ENCODE data around the gene GPSM1.

The GPSM1 gene

GRCh38 chr9:136396219-136396515 is 68.8 kb downstream of the GPSM1 start:
- H4K20me1 ChIP-seq (ENCODE audit: insufficient read depth, low read length, poor library complexity, severe bottlenecking) = peaks cover 21% of the 10 kb centered on the region
- no peak overlapping the region for H2AFZ ChIP-seq (ENCODE audit: low read length)
- H3K4me3 ChIP-seq (ENCODE audit: low read length, poor library complexity, severe bottlenecking) = no peak overlapping the region
- peaks cover 39% of the 10 kb centered on the region; the same call in 1 of the 2 replicates for H3K36me3 ChIP-seq (ENCODE audit: insufficient read depth, low read length)
- H3K4me1 ChIP-seq (ENCODE audit: insufficient read depth, low read length, poor library complexity, severe bottlenecking) = peaks cover 18% of the 10 kb centered on the region
- no peak overlapping the region for H3K4me2 ChIP-seq (ENCODE audit: low read depth, low read length, poor library complexity, severe bottlenecking)
- peaks cover 27% of the 10 kb centered on the region for H3K79me2 ChIP-seq (ENCODE audit: insufficient read depth, low read length)
- no peak for TF ChIP-seq EZH2phosphoT487 (IDR thresholded peaks at IDR 0.05; ENCODE audit: borderline replicate concordance)
- TF ChIP-seq, protein P1, sequence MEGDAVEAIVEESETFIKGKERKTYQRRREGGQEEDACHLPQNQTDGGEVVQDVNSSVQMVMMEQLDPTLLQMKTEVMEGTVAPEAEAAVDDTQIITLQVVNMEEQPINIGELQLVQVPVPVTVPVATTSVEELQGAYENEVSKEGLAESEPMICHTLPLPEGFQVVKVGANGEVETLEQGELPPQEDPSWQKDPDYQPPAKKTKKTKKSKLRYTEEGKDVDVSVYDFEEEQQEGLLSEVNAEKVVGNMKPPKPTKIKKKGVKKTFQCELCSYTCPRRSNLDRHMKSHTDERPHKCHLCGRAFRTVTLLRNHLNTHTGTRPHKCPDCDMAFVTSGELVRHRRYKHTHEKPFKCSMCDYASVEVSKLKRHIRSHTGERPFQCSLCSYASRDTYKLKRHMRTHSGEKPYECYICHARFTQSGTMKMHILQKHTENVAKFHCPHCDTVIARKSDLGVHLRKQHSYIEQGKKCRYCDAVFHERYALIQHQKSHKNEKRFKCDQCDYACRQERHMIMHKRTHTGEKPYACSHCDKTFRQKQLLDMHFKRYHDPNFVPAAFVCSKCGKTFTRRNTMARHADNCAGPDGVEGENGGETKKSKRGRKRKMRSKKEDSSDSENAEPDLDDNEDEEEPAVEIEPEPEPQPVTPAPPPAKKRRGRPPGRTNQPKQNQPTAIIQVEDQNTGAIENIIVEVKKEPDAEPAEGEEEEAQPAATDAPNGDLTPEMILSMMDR (conservative IDR thresholded peaks at IDR 0.05; ENCODE audit: low read length) = no peak
- no peaks in the 10 kb centered on the region for H3K27me3 ChIP-seq (ENCODE audit: insufficient read depth, low read length, poor library complexity, severe bottlenecking)
- H3K9me3 ChIP-seq (ENCODE audit: insufficient read depth, low read depth, low read length) = no peaks in the 10 kb centered on the region
- no peaks in the 10 kb centered on the region for H3K9me2 ChIP-seq (replicated peaks; ENCODE audit: low read depth, low read length)
- H3F3A ChIP-seq (ENCODE audit: low read depth) = no peaks in the 10 kb centered on the region
- no peak overlapping the region for H3K9ac ChIP-seq (ENCODE audit: low read depth, low read length, poor library complexity, severe bottlenecking)

GRCh38 chr9:136397643-136398042 is 70.3 kb downstream of the GPSM1 start:
- H3K27me3 ChIP-seq (ENCODE audit: insufficient read depth, low read length, poor library complexity, severe bottlenecking) = no peaks in the 10 kb centered on the region
- H3K4me3 ChIP-seq (ENCODE audit: low read length, poor library complexity, severe bottlenecking) = no peak overlapping the region
- H3K36me3 ChIP-seq (ENCODE audit: insufficient read depth, low read length) = peaks cover 29% of the 10 kb centered on the region; the same call in 1 of the 2 replicates
- no peak for TF ChIP-seq EZH2phosphoT487 (IDR thresholded peaks at IDR 0.05; ENCODE audit: borderline replicate concordance)
- TF ChIP-seq, protein P1 (conservative IDR thresholded peaks at IDR 0.05; ENCODE audit: low read length) = no peak
- H3K79me2 ChIP-seq (ENCODE audit: insufficient read depth, low read length) = peaks cover 27% of the 10 kb centered on the region
- no peaks in the 10 kb centered on the region for H3F3A ChIP-seq (ENCODE audit: low read depth)
- peaks cover 21% of the 10 kb centered on the region for H4K20me1 ChIP-seq (ENCODE audit: insufficient read depth, low read length, poor library complexity, severe bottlenecking)
- H3K9ac ChIP-seq (ENCODE audit: low read depth, low read length, poor library complexity, severe bottlenecking) = no peak overlapping the region
- H2AFZ ChIP-seq (ENCODE audit: low read length) = no peak overlapping the region
- no peaks in the 10 kb centered on the region for H3K9me2 ChIP-seq (replicated peaks; ENCODE audit: low read depth, low read length)
- H3K4me2 ChIP-seq (ENCODE audit: low read depth, low read length, poor library complexity, severe bottlenecking) = no peak overlapping the region
- H3K9me3 ChIP-seq (ENCODE audit: insufficient read depth, low read depth, low read length) = no peaks in the 10 kb centered on the region
- H3K4me1 ChIP-seq (ENCODE audit: insufficient read depth, low read length, poor library complexity, severe bottlenecking) = peaks cover 18% of the 10 kb centered on the region

DNA sequence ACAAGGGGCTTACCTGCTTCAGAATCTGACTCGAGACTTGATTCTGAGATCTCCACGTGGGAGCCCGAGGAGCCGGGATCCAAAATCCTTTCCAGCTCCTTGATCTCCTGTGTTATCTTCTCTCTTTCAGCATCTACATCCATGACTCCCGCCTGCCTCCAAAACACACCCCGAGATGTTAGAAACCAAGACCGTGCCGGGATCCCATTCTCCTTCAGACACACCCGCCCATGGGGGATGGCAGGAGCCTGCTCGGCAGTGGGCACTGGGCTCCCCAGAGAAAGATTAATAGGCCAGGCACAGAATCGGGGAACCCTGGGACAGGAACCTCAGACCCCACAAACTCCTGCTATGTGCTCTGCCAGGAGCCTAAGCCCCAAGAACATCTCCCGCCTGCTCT is 70.9 kb downstream of the GPSM1 start:
- H3K4me3 ChIP-seq (ENCODE audit: low read length, poor library complexity, severe bottlenecking) = peak overlapping the region; percentile 90
- H3K9me3 ChIP-seq (ENCODE audit: insufficient read depth, low read depth, low read length) = no peaks in the 10 kb centered on the region
- peaks cover 27% of the 10 kb centered on the region for H3K79me2 ChIP-seq (ENCODE audit: insufficient read depth, low read length)
- no peak overlapping the region for H2AFZ ChIP-seq (ENCODE audit: low read length)
- peak overlapping the region; percentile 85 for H3K4me2 ChIP-seq (ENCODE audit: low read depth, low read length, poor library complexity, severe bottlenecking)
- TF ChIP-seq EZH2phosphoT487 (IDR thresholded peaks at IDR 0.05; ENCODE audit: borderline replicate concordance) = no peak
- TF ChIP-seq, protein P1 (conservative IDR thresholded peaks at IDR 0.05; ENCODE audit: low read length) = no peak
- H3F3A ChIP-seq (ENCODE audit: low read depth) = no peaks in the 10 kb centered on the region
- no peaks in the 10 kb centered on the region for H3K9me2 ChIP-seq (replicated peaks; ENCODE audit: low read depth, low read length)
- peaks cover 21% of the 10 kb centered on the region for H4K20me1 ChIP-seq (ENCODE audit: insufficient read depth, low read length, poor library complexity, severe bottlenecking)
- H3K36me3 ChIP-seq (ENCODE audit: insufficient read depth, low read length) = peaks cover 29% of the 10 kb centered on the region; the same call in 1 of the 2 replicates
- H3K27me3 ChIP-seq (ENCODE audit: insufficient read depth, low read length, poor library complexity, severe bottlenecking) = no peaks in the 10 kb centered on the region
- H3K4me1 ChIP-seq (ENCODE audit: insufficient read depth, low read length, poor library complexity, severe bottlenecking) = peaks cover 21% of the 10 kb centered on the region
- H3K9ac ChIP-seq (ENCODE audit: low read depth, low read length, poor library complexity, severe bottlenecking) = peak overlapping the region; percentile 75
